Stimulated activated CD8-positive, alpha-beta memory T cell treated with anti-CD3 and anti-CD28 coated beads, Interleukin-7, amount 100 ng/mL, for 24 hours (primary cell): ENCODE measurements around the gene LNPK.
"Not testable (repeated sequence)": the region's sequence is repeated elsewhere in the genome, so short reads cannot be mapped to it uniquely, and the experiment has no call there.

ENCODE experiments used
- DNase-seq: peaks from one replicate; pipeline ENCODE4 v3.0.0-alpha.2; 2020; ENCODE audit warnings: low read depth

LNPK gene

GRCh38 chr2:176001916-176002687, at the start of gene LNPK:
Gene LNPK, minus strand, starts transcription at chr2:176002267. Its CDS starts 6,683 bp downstream, at chr2:175995584.
- peak; percentile 88 for DNase-seq

- DNase-seq: no peak
Measured at GRCh38 chr2:176039375-176039774, 37.3 kb upstream of the LNPK start.

- no peak for DNase-seq
Measured at GRCh38 chr2:176038694-176039093, 36.6 kb upstream of the LNPK start.

GRCh38 chr2:176035013-176035691, 33.1 kb upstream of the LNPK start:
- no peak for DNase-seq

GRCh38 chr2:176027806-176028205, 25.7 kb upstream of the LNPK start:
- DNase-seq: no peak

GRCh38 chr2:176025932-176026331, 23.9 kb upstream of the LNPK start:
- no peak for DNase-seq

GRCh38 chr2:176024083-176024482, 22.0 kb upstream of the LNPK start:
- no peak for DNase-seq

- DNase-seq: no peak
Measured at GRCh38 chr2:176022048-176022447, 20.0 kb upstream of the LNPK start.

GRCh38 chr2:176020400-176020799, 18.3 kb upstream of the LNPK start:
- DNase-seq: no peak

GRCh38 chr2:176018708-176019107, 16.6 kb upstream of the LNPK start:
- DNase-seq: no peak

GRCh38 chr2:176009445-176009844, 7.4 kb upstream of the LNPK start:
- DNase-seq: no peak

- DNase-seq: no peak
Measured at GRCh38 chr2:176004934-176005333, 2.9 kb upstream of the LNPK start.

- no peak for DNase-seq
Measured at GRCh38 chr2:176003958-176004357, 1.9 kb upstream of the LNPK start.

- no peak for DNase-seq
Measured at GRCh38 chr2:176002688-176003210, 682 bp upstream of the LNPK start.

GRCh38 chr2:176001281-176001915, 669 bp downstream of the LNPK start:
- peak; percentile 28 for DNase-seq

- DNase-seq: no peak
Measured at GRCh38 chr2:175999283-175999819, 2.7 kb downstream of the LNPK start.

GRCh38 chr2:175990099-175990498, 12.0 kb downstream of the LNPK start:
- no peak for DNase-seq

GRCh38 chr2:175987126-175987525, 14.9 kb downstream of the LNPK start:
- not testable (repeated sequence) for DNase-seq

- DNase-seq: no peak
Measured at GRCh38 chr2:175984846-175985245, 17.2 kb downstream of the LNPK start.

GRCh38 chr2:175981551-175981950, 20.5 kb downstream of the LNPK start:
- DNase-seq: no peak

- no peak for DNase-seq
Measured at GRCh38 chr2:175976391-175977157, 25.5 kb downstream of the LNPK start.

- DNase-seq: no peak
Measured at GRCh38 chr2:175973373-175973772, 28.7 kb downstream of the LNPK start.
